GM12801 (cell line): Measurements from ENCODE around the gene PDK2.

Experiments
- TF ChIP-seq, protein P1 (sequence below): IDR thresholded peaks from one replicate; pipeline ENCODE4 v1.5.1; 2011; ENCODE audit warnings: control low read depth; ENCODE audit not compliant: insufficient read length; ENCODE audit errors: extremely low read depth

PDK2 gene

DNA sequence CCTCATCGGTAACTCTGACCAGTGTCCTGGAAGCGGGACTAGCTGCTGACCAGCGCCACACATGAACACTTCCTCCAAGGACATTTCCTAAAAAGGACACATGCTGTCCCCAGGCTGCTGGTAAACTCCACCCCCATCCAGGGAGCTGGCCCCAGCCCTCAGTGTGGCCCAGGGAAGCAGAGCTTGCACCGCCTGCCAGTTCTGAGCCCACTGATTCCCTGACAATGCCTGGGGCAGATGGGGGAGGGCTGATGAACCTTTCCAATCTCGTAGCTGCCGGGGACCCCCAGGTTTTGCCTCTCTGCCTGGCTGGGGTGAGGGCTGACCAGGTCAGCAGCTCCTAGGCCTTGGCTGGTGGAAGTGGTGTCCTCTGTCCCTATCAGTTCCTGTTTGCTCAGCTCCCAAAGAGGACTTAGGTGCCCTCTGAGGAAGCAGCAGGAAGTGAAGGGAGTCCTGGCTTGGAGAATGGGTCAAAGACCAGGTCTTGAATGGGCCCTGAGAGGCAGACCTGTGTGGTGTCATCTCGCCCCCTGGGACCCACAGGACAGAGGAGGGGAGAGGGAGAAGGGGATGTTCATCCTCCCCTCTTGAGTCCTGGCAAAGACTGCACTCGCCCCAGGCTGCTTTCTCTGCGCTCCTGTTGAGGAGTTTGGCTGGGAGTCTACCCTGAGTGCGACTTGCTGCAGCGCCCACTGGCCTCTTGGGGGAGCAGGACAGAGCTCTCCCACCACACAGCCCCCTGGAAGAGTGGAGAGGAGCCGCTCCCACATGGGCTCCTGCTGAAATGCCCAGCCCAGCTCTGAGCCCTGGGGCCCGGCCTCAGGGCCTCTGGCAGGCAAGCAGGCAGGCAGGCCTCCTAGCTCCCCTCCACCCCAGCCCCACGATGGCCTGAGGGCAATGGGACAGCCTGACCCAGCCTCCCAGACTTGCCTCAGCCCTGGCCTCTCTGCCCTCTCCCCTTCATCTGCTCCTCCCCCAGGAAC, 16.8 kb downstream of the PDK2 start:
- TF ChIP-seq, protein P1, sequence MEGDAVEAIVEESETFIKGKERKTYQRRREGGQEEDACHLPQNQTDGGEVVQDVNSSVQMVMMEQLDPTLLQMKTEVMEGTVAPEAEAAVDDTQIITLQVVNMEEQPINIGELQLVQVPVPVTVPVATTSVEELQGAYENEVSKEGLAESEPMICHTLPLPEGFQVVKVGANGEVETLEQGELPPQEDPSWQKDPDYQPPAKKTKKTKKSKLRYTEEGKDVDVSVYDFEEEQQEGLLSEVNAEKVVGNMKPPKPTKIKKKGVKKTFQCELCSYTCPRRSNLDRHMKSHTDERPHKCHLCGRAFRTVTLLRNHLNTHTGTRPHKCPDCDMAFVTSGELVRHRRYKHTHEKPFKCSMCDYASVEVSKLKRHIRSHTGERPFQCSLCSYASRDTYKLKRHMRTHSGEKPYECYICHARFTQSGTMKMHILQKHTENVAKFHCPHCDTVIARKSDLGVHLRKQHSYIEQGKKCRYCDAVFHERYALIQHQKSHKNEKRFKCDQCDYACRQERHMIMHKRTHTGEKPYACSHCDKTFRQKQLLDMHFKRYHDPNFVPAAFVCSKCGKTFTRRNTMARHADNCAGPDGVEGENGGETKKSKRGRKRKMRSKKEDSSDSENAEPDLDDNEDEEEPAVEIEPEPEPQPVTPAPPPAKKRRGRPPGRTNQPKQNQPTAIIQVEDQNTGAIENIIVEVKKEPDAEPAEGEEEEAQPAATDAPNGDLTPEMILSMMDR, result no peak

DNA sequence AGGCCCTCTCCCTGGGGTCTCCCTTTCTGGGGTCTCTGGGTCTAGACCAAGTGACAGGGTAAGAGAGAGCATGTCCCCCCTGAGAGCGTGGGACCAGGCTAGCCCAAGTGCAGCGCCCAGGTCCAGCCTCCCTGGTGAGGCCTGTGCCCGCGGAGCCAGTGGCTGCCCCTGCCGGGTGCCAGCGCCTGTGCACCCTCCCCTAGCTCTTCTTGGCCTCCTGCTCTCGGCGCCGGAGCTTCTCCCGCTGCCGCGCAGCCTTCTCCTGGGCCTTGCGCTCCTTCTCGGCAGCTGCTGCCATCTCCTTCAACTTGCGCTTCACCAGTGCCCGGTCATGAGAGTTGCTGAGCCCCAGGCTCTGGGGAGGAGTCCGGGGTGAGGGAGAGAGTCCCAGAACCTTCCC, 17.5 kb downstream of the PDK2 start:
- TF ChIP-seq, protein P1, result no peak

DNA sequence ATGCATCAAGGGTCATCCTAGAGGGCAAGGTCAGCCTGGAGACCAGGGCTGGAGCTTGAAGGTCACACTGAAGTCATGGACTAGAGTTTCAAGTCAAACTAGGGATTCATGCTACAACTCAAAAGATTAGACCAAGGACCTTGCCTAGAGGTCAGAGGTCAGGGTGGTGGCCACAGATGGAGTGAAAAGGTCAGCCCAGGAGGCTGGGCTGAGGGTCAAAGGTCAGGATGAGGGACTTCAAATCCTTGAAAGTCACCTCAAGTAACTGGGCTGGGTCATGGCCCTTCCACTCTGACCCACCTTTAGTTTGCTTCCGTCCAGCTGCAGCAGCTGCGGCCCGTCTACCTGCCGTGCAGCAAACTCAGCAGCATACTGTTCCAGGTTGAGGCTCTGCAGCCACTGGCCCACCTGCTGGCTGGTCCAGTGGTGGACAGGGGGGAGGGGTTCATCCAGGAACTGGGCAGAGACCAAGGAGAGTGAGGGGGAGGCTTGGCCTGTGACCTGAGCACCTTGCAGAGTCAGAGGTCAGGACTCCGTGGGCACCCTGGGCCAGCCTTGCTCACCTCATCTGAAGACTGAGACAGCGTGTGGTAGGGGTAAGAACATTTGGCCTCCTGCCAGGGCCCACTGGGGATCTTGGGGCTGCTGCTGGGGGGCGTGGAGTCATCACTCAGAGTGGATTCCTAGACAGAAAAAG, 18.6 kb downstream of the PDK2 start:
- TF ChIP-seq, protein P1, result no peak

DNA sequence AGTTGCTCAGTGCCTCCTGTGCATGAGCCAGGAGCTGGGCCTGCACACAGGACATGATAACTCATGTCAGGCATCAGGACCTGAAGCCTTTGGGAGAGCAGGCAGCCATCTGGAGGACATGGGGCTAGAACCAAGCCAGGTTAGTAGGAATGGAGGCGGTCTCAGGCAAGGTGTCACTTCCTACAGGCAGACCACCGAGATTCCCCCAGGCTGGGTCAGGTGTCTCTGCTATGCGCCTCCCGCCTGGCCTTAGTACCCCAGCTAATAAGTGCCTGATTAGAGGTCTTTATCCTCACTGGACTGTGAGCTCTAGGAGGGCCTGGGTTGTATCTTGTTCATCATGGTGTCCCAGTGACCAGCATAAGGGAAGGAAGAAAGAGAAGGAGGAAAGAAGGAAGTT, 19.2 kb downstream of the PDK2 start:
- TF ChIP-seq, protein P1, result no peak

DNA sequence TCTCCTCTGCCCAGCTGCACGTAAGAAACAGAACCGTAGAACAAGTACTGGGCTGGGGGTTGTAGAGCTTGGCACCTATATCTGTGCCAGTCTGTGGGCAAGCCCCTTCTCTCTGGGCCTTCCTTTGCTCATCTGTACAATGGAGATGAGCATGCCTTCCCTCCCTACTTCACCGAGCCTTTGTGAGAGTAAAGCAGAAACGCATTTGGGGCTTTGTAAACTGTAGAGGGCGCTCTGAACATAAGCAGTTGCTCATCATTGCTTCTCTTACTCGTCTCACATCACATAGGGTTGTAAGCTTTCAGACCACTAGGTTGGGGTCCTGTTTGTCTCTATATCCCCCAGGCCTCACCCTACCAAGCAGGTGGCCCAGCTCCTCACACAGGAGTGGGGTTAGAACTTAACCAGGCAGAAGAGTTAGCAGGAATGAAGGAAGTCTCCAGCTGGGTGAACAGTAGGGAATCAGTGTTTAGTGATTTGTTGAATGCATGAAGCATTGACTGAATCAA, 19.8 kb downstream of the PDK2 start:
- TF ChIP-seq, protein P1, result no peak

DNA sequence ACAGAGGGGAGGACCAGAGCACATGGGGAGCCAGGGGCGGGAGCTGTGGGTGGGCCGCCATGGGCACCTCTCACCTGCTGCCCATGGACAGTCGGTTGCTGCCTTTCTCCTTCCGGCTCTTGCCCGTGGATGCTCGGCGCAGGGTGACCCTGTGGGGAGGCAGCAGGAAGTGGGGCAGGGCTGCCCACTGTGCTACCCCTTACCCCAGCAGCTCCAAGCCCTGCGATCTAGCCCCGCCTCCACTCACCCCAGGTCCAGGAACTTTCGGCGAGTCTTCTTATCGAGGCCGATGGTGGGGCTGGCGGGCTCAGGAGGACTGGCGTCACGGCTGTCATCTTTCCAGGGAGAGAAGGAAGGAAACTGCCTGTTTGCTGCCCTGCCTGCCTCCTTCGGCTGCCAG, 20.6 kb downstream of the PDK2 start:
- TF ChIP-seq, protein P1, result no peak
